HG03354 (cell line): ENCODE results near the gene LRRC27.
"Not testable (repeated sequence)": the region's sequence is repeated elsewhere in the genome, so short reads cannot be mapped to it uniquely, and the experiment has no call there.

ENCODE experiments used
- ATAC-seq: cut with Tn5 transposase; IDR thresholded peaks from one replicate; pipeline ENCODE4 v1.9.1; 2021; ENCODE audit warnings: mild to moderate bottlenecking; ENCODE audit not compliant: unreplicated experiment, poor library complexity, severe bottlenecking

LRRC27 gene

DNA sequence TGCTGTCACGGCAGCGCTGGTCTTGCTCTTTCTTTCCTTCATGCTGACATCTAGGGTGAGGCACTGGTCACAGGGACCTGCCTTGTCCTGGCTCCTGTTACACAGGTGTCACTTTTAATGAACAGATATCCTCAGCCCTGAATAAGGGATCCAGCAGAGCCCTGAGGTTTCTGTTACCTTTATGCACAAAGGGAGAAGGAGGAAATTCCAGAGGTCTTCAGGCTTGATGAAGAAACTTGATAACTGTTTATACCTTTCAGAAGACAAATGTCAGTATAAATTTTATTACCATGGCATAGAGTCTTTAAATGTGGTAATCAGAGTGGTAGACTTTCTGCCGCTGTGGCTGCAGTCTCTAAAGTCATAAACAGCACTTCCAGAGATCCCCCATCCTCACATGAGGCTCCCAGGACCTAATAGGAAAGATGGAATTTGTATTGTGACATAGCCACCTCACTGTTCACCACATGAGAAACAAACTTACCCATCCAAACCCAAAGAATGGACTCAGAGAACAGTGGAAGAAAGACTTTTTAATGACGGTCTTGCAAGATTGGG, 2.7 kb downstream of the LRRC27 start:
- no peak for ATAC-seq

DNA sequence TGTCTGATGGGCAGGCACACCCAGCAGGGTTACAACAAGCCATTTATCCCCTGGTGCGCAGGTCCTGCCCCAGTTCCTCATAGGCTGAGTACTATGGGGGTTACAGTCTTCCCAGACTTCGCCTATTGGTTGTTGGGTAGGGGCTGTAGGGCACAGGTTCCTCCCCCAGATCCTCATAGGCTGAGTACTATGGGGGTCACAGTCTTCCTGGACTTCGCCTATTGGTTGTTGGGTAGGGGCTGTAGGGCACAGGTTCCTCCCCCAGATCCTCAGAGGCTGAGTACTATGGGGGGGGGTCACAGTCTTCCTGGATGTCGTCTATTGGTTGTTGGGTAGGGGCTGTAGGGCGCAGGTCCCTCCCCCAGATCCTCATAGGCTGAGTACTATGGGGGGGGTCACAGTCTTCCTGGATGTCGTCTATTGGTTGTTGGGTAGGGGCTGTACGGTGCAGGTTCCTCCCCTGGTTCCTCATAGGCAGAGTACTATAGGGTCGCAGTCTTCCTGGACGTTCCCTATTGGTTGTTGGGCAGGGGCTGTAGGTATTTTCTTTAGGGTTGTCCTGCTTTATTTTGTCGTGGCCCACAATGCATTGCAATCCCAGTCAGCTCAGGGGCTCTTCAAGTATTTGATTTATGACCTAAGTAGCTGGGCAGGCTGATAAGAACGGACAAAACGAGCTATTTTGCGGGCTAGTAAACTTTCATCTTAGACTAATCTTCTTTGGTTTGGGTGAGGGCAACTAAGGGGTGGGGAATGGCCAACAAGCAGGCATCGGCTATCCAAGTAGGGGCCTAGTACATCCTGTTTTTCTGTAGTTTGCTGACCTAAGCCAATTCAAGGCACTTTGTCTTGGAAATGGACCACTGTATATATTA, 3.4 kb downstream of the LRRC27 start:
- peak; percentile 39 for ATAC-seq

DNA sequence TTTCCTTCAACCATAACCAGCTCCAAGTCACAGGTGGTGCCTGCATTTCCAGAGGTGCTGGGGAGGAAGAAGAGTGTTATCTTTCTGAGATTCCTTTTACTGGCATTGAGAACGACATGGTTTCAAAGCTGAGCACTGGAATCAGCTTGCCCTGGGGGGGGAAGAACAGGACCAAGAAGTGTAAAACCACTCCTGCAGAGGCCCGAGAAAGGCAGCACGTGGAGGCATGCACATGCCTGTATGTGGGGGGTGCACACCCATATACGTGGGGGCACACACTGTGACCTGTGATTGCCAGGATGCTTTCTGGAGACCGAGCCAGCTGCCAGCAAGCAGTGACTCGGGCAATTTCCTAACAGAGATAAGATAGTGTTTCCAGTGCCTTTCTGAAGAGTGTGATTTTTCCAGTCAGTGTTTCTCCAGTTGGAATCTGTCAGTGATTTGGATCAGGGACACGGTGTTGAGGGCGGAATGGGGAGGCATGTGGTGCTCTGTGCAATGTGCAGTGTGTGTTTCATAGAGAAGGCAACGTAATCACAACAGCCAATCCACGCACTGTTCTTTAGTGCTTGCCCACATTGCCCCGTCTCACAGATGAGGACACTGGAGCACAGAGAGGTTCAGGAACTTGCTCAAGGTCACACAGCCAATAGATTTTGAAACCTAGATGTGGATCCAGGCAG, 4.2 kb downstream of the LRRC27 start:
- ATAC-seq, result no peak

DNA sequence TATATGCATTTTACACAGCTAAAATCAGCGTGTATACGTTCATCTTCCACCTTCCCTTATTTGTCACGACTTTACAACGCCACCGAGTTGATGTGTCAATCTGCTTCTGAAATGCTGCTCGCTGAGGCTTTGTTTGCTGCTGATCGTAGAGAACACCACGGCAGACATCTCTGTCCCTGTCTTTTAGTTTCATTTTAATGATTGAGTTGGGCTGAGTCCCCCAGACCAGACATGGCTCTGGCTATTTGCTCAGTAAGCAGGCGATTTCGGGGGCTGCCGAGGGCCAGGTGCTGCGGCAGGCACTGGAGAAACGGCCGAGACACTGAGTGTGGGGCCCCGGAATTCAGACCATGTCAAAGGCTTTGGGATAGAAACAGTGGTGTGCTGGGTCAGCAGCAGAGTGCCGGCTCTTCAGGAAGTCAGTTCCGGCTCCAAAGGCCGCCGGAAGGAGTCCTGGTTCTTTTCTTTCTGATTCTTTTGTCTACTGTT, 5.0 kb downstream of the LRRC27 start:
- ATAC-seq, result no peak

DNA sequence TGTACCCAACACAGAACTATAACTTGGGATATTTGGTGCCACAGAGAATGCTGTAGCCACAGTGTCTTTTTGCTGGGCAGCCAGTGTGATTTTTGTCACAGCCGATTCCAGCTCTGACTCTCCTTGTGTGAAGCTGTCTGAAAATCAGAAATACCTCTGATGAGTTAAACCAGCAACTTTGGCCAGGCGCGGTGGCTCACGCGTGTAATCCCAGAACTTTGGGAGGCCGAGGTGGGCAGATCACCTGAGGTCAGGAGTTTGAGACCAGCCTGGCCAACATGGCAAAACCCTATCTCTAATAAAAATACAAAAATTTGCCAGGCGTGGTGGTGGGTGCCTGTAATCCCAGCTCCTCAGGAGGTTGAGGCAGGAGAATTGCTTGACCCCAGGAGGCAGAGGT, 5.9 kb downstream of the LRRC27 start:
- not testable (repeated sequence) for ATAC-seq

DNA sequence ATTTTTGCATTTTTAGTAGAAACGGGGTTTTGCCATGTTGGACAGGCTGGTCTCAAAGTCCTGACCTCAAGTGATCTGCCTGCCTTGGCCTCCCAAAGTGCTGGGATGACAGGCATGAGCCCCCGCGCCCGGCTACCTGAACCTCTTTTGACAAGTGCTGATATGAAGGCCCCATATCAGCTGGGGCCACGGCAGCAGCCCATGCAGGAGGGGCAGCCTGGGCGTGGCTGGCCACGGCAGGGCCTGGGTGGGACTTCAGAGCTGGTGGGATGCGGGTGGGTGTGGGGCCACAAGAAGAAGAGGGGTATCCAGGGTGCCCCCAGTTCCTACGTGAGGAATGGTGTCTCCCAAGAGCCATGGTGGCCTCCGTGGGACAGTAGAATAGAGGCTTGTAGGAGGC, 6.9 kb downstream of the LRRC27 start:
- no peak for ATAC-seq

DNA sequence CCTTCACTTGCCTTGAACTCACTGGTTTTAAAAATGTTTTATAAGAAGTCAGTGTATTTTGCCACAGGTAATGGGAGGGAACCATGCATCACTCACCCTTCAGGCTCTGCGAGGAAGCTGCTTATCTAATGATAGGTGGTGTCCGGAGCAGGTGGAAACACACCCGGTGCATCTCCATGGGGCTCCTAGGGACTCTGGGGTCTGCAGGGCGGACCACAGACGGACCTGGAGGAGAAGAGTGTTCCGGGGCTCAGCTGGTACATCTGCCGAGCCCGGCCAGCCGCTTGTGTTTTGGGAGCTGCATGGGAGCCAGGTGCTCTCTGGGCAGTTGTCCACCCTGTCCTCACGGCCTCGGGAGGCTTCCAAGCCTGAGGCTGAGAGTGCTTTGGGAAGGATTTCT, 7.3 kb downstream of the LRRC27 start:
- ATAC-seq, result no peak

DNA sequence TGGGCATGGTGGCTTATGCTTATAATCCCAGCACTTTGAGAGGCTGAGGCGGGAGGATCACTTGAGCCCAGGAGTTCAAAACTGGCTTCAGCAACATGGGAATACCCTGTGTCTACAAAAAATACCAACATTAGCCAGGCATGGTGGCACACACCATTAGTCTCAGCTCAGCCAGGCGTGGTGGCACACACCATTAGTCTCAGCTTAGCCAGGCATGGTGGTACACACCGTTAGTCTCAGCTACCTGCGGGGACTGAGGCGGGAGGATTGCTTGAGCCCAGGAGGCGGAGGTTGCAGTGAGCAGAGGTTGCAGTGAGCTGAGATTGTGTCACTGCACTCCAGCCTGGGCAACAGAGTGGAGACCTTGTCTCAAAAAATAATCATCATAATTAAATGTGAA, 9.0 kb downstream of the LRRC27 start:
- no peak for ATAC-seq

DNA sequence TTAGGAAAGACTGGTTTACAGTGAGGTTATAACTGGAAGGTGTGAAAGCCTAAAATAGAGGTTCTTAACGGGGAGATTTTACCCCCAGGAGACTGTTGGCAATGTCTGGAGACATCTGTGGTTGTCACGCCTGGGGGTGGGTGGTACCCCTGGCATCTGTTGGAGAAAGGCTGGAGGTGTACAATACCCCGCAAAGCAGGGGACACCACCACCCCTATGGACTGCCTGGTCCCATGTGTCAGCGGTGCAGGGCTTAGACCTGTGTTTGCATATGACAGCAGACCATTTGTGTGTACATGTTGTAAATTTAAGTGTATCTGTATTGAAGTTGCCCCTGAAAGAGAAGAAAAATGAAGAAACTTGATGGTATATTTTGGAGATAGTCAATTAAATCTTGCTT, 9.8 kb downstream of the LRRC27 start:
- no peak for ATAC-seq

DNA sequence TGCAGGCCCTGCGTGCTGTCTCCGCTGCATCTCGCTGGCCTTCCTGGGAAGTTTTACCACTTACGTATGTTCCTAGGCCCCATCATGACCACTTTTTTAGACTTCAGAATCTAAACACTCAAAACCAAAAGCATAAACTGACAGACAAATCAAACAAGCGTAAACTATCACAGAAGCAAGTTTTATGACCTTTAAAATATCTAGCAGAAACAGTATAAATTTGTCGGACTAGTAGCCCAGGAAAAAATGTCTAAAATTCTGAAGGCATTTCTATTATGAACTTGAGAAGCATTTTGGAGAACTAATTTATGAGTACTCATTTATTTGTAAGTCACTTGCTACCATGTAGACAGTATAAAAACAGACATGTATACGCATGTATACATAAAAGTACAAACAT, 10.6 kb downstream of the LRRC27 start:
- ATAC-seq, result no peak

DNA sequence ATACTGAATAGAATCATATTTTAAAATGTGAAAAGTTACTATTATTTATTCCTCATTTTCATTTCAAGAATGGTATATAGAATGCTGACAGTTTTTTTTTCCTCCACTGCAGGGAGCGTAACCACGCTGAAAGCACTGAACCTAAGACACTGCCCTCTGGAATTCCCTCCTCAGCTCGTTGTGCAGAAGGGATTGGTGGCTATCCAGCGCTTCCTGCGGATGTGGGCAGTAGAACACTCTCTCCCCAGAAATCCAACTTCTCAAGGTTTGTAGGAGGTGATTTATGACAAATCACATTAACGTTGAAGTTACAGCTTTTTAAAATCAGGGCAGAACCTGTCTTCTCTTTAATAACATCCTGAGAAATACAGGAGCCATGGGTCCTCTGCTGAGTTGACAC, 12.4 kb downstream of the LRRC27 start:
- no peak for ATAC-seq

DNA sequence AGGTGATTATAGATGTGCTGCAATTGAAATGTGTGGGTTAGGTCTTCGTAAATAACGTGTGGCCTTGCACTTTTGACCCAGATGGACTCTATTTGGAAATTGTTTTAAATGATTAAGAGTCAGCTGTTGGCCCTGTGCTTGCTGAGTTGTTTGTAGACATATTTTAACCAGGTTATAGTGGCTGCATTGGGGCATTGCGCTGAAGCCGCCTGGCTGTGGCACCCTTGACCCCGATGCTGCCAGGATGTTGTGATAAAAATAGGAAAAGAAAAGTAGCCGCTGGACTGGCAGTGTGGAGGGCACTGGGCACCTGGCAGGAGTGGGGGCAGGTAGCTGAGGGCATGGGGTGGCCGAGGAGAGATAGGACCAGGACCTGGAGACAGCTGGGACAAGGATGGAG, 13.4 kb downstream of the LRRC27 start:
- ATAC-seq, result no peak

DNA sequence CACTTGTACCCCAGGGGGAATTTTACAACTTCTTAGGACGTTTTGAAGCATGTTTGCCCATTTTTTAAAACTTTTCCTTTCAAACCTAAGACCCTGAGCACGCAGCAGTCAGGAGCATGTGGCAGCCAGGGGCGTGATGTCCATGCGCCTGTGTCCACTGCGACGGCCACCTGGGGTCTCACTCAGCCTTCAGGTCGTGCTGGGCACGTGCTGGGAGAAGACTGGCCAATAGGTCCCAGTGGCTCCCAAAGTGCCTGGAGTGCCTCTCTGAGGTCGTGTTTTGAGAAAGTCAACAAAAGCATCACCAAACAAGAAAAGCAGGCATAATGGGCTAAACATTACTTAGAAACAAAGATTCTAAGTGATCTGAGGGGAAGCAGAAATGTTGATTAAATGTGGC, 14.8 kb downstream of the LRRC27 start:
- no peak for ATAC-seq

DNA sequence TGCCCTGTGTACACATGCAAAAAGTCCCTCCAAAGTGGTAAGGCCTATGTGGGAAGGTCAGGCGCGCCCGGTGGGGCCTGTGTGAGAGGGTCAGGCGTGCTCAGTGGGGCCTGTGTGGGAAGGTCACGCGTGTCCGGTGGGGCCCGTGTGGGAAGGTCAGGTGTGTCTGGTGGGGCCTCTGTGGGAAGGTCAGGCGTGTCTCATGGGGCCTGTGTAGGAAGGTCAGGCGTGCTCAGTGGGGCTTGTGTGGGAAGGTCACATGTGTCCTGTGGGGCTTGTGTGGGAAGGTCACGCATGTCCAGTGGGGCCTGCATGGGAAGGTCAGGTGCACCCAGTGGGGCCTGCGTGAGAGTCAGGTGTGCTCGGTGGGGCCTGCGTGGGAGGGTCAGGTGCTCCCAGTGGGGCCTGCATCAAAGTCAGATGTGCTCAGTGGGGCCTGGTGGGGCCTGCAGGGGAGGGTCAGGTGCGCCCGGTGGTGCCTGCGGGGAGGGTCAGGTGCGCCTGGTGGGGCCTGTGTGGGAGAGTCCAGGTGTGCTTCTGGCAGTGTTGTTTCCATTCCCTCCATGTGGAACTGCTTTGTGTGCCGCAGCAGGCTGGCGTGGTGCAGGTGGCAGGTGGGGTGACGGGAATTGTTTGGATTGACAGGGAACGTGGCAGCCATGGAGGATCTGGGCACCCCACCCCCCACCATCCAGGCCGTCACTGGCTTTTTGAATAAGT, 15.4 kb downstream of the LRRC27 start:
- no peak for ATAC-seq

DNA sequence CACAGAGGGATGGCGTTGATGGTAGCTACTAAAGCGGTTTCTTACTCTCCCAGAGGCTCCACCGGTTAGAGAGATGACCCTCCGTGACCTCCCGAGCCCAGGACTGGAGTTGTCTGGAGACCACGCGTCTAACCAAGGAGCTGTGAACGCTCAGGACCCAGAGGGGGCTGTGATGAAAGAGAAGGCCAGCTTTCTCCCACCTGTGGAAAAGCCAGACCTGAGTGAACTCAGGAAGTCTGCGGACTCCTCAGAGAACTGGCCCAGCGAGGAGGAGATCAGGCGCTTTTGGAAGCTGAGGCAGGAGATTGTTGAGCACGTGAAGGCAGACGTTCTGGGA, 15.9 kb downstream of the LRRC27 start:
- no peak for ATAC-seq

DNA sequence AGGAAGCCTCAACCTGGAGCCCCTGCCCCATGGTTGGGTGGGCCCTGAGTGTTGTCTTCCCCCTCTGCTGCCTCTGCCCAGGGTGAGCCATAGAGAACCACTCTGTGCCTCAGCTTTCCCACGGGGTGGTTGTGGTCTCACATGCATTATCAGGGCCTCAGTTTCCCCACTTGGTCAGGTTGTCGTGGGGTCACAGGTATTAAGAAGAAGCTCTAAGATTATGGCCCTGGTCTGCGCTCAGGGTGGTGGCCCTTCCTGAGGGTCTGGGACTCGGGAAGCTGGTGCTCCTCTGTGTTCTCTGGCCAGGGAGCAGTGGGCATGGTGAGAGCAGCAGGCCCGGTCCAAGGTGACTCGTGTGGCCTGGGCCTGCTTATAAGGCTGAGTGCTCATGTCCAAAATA, 17.8 kb downstream of the LRRC27 start:
- no peak for ATAC-seq

DNA sequence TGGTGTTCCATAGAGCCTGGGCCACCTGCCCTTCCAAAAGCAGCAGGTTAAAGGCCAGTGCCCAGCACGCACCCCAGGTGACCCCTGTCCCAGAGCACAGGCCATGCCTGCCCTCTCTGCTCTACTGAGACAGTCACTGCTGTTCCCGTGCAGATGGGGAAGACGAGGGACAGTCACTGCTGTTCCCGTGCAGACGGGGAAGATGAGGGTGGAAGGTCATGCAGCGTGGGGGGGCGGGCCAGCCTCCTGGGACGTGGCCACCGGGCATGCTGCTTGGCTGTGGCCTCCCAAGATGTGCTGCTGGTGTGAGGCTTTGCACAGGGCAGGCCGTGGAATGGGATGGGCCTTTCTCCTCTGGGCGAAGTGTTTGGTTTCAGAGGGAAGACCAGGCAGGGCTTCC, 18.4 kb downstream of the LRRC27 start:
- ATAC-seq, result no peak

DNA sequence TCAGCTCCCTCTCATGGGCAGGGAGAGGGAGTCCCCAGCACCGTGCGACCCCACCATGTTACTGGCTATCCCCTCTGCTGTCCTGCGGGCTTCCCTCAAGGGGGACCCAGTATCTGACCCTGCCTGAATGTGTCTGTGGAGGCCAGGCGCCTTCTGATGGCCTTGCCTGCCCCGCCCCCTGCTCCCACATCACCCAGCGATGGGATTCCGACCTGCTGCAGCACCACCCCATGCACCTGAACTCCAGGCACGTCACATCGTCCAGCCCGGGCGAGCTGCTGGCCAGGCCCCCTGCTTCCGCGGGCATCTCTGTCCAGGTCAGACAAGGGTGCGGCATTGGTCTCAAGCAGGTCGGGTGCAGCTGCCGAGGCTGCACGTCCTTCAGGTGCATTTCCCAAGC, 19.0 kb downstream of the LRRC27 start:
- ATAC-seq, result no peak

DNA sequence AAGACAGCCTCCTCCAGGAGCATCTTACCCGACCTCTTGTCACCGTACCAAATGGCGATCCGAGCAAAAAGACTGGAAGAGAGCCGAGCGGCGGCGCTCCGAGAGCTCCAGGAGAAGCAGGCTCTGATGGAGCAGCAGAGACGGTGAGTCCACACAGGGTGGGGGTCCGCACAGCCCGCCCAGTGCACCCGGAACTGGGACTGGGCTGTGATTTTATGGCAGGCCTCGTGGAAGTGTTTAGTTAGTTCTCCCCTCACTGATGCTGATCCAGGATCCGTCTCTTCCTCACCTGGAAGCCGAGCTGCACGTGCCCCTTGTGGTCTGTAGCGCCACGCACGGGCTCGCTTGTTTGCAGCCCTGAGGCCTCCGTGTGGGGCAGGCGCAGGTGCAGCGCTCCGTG, 19.6 kb downstream of the LRRC27 start:
- ATAC-seq, result no peak
